ENCODE measurements around the gene UBL3. TPM values are rescaled to one million over a fixed set of nuclear protein-coding genes. Genes with fewer than 3 reads are reported as not detected.

Gene UBL3
- total RNA-seq, 1 experiment from 2014 or later = 10.7 TPM

GRCh38 chr13:29803221-29803620 lies 47.2 kb downstream of the UBL3 start:
- no peaks in the 10 kb centered on the region for H3K9me2 ChIP-seq (ENCODE audit: insufficient read depth)
- no peaks in the 10 kb centered on the region for H3K79me2 ChIP-seq (ENCODE audit: insufficient read depth, low read length)
- H3K36me3 ChIP-seq (ENCODE audit: control insufficient read depth in 1 of 2, insufficient read depth in 2 of 2, low read length in 2 of 2) = no peaks in the 10 kb centered on the region
- no peaks in the 10 kb centered on the region for H3K27me3 ChIP-seq (ENCODE audit: insufficient read depth, low read length)
- ChIA-PET RAD21 (ENCODE audit: low non-redundant PET in 1 of 2, low total read pairs in 2 of 2, uncharacterized antibody in 2 of 2, unreplicated experiment in 2 of 2) (no interaction called here), CTCF (no interaction called here), POLR2A (no interaction called here)
- BruUV-seq (replicated peaks) = no TSS peak
- no peak for ATAC-seq
- no peak for DNase-seq (ENCODE audit: low read depth, low spot score)
- no peak overlapping the region for H2AFZ ChIP-seq (ENCODE audit: low read depth, low read length, poor library complexity, severe bottlenecking)
- no peak overlapping the region for H3K4me3 ChIP-seq (replicated peaks in 1 of 2; ENCODE audit: low read depth in 1 of 2, low read length in 2 of 2)
- no peak overlapping the region for H3K27ac ChIP-seq (ENCODE audit: low read depth, low read length)
- H3K9ac ChIP-seq (ENCODE audit: low read length) = no peak overlapping the region
- no peaks in the 10 kb centered on the region for H3K4me1 ChIP-seq (ENCODE audit: control insufficient read depth in 1 of 2, insufficient read depth in 2 of 2, low read length in 2 of 2)
- no peak for TF ChIP-seq YY1 (IDR thresholded peaks at IDR 0.05; ENCODE audit: extremely low read depth, insufficient replicate concordance, low read depth, low read length)
- no peak for TF ChIP-seq ZFX (IDR thresholded peaks at IDR 0.05)
- TF ChIP-seq ZBTB33 (IDR thresholded peaks at IDR 0.05; ENCODE audit: extremely low read depth, insufficient replicate concordance, low read length) = no peak
- no peak for TF ChIP-seq RAD21 (IDR thresholded peaks at IDR 0.05; ENCODE audit: low read depth)
- TF ChIP-seq REST (IDR thresholded peaks at IDR 0.05; ENCODE audit: low read depth) = no peak
- H4K20me1 ChIP-seq (ENCODE audit: insufficient read depth) = no peaks in the 10 kb centered on the region
- H3K9me3 ChIP-seq (ENCODE audit: control insufficient read depth in 1 of 2, insufficient read depth in 1 of 2, low read depth in 1 of 2, low read length in 2 of 2) = no peaks in the 10 kb centered on the region
- H3K4me2 ChIP-seq (ENCODE audit: low read length) = no peak overlapping the region
- intact Hi-C loops (cut with micrococcal nuclease) = no loop called here
